ENCODE measurements around the gene EHD4.

Gene EHD4

DNA sequence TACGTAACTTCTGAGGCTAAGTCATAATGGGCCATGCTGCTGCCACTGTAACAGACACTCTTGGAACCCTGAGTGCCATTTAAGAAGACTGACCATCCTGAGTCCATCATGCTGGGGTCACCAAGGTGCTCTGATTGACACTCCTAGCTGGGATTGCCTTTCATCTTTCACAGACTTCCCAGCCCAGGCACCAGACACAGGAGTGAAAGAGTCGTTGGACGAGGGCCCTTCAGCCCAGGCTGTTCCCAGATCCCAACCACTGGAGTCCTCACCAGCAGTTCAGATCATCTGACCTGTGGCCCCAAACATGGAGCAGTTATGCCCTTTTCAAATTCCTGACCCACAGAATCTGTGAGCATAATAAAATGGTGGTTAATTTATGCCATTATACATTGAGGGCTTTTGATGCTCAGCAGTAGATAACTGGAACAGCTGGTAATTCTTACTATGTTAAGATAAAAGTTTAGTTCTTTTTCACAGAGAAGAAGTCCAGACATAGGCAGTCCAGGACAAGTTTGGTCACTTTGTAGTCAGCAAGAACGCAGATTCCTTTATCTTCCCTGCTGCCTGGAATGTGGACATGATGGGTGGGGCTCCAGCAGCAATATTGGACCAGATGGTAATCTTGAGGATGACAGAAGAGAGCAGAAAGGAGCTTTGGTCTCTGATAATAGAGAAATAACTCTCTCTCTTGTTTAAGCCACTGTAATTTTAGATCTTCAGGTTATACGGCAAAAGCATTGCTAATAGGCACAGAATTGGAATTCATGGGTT lies 7.3 kb upstream of the EHD4 start:
- DNase-seq = no peak

DNA sequence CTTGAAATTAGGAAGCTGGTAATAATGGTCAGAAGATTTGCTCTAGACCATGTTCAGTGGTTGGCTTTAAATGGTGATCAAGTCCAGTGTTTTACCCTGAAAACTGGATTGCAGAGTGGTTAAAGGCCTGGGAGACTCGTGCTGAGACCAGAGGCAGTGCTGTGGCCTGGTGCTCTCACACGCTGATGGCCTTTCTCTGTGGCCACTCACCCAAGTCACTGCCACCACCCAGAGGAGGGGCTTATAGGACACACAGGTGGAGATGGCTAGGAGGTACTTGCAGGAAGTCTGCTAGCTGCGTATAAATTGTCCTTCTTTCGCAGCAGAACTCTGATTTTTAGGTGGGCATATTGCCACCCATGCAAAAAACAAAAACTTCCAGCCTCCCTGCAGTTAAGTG lies 6.2 kb upstream of the EHD4 start:
- no peak for DNase-seq

DNA sequence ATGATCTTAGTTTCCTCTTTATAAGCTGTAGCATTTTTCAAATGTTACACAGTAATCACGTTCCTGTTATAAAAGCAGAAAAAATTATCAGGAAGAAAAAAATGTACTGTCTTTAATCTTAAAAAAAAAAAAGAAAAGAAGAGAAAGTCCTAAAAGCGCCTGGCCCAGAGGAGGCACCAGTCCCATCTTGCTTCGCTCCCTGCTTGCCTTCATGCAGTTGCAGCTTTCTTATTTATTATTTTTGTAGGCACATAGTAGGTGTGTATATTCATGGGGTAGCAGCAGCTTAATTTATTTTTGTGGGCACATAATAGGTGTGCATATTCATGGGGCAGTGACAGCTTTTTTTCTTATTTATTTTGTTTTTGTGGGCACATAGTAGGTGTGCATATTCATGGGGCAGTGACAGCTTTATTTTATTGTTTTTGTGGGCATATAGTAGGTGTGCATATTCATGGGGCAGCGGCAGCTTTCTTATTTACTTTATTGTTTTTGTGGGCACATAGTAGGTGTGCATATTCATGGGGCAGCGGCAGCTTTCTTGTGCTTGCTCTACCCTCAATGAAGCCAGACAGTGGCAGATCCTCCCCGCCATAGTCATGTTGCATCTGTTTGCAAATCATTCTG lies 5.5 kb upstream of the EHD4 start:
- no peak for DNase-seq

DNA sequence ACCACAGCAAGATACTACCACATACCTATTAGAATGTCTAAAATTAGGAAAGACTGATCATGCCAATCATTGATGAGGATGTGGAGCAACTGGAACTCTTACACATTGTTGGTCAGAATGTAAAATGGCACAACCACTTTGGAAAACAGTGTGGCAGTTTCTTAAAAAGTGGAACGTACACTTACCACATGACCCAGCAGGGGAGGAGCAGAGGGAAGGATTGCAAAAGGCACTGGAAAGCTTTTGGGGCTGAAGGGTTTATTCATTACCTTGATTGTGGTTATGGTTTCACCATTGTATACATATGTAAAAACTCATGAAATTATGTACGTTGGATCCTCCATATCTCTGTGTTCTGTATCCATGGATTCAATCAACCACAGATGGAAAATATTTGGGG lies 3.3 kb upstream of the EHD4 start:
- no peak for DNase-seq

DNA sequence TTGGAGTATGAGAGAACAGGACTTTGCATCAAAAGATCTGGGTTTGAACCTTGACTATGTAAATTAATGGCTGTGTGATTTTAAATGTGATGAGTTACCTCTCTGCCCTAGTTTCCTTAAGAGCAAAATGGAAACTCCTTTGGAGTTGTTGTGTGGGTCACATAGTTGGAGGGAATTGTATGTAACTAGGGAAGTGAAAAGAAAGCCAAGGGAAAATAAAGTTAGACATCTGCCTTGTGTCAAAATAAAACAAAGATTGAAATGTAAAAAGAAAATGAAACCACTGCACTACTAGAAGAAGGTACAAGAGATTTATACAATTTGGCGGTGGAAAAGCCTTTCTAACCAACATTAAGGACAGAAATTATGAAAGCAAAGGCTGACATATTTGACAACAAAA lies 1.7 kb upstream of the EHD4 start:
- no peak for DNase-seq

DNA sequence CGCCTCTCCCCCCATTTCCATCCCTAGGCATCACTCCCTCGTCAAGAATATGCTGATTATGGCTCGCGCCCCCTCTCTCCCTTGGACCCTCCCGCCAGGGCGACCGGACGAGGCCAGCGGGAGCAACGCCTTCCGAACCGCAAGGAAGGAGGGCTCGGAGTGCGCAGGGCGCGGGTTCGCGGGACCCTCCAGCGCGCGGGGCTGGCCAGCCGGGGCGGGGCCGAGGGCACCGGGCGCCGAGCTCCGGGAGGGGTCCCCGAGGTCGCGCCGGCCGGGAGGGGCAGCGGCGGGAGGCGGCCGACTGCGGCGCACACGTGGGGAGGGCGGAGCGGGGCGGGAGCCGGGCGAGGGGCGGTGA lies 483 bp downstream of the EHD4 start:
- DNase-seq = no peak

DNA sequence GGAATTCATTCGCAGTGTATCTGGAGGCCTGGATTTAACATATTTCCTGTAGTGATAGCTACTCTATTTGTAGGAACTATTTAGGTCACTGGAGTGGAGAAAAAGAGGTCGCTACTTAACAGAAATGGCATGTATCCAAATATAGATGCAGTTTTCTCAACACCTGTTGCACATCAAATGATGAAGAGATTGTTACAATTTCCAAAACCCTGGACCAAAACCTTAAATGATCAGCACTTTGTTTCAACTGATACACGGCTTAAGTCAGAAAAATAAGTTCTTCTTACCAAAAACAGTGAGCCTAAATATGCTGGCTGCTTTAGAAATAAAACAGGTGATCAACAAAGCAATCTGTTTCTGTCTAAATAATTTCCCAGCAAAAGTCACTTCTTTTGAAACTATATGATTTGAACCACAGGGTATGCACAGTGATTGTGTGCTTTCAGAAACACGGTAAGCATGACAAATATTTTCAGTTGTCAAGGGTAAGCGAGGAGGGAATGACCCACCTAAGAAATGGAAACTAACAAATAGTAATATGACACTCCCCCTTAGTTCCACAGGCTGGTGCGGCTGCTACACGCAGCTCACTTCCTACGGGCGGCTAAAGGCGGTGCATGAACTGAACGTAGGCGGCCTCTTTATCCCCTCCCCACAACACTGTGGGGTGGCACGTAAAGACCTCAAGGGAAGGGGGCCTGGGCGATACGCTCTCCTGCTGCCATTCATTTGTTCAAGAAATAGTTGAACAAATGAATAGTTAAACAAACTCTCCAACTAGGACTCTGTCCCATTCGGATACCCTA lies 1.1 kb downstream of the EHD4 start:
- DNase-seq = peak; percentile 88

DNA sequence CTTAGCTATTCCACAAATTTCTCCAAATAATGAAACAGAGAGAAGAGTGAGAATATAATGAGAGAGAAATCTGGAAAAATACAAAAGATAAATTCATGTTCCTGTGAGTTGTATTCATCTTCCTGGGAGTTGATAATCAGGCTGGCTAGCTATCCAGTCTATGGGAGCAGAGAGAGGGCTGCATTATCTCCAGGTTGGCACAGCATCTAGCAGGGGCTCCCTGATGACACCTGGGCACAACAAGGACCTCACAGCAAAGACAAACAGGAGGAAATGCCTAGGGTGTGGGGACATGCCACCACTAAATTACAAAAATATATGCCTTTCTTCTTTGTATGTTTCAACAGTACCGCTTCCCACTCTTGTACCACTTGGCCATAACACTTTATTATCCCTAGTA lies 1.9 kb downstream of the EHD4 start:
- DNase-seq = no peak

DNA sequence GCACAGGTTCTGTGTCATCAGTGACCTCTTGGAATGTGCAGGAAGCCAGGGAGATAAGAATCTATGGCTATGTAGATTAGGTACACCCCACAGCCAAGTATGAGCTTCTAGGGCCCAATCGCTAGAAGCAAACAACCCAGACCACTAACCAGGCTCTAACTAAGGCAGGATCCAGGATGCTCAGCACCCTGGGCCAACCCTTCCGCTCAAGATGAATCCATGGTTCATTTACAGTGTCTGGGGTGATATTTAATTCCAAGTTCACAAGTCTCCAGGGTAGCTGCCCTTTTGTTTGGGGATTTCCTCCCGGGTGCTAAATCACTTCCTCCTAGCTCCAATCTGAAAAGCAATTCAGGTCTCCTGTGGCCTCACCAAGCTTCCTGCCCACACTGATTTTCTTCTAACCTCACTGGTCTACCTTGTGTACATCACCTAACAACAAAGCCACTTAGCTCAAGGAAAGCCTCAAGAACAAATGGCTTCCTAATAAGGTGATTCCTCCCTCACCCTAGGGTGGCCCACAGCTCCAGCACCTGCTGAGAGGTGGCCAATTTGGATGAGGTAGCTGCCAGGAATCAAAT lies 2.4 kb downstream of the EHD4 start:
- peak; percentile 69 for DNase-seq

DNA sequence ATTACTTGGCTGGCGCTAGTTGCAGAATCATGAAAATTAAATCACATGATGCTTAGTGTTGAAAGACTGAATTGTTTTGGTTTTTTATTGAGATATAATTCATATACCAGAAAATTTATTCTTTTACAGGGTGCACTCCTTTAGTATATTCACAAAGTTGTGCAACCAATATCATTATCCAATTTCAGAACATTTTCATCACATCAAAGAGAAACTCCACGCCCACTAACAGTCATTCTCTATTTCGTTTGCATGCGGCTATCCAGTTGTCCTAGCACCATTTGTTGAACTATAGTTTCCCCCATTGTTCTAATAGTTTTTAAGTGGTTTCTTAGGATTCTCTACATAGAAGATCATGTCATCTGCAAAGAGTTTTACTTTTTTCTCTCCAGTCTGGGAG lies 3.7 kb downstream of the EHD4 start:
- no peak for DNase-seq

DNA sequence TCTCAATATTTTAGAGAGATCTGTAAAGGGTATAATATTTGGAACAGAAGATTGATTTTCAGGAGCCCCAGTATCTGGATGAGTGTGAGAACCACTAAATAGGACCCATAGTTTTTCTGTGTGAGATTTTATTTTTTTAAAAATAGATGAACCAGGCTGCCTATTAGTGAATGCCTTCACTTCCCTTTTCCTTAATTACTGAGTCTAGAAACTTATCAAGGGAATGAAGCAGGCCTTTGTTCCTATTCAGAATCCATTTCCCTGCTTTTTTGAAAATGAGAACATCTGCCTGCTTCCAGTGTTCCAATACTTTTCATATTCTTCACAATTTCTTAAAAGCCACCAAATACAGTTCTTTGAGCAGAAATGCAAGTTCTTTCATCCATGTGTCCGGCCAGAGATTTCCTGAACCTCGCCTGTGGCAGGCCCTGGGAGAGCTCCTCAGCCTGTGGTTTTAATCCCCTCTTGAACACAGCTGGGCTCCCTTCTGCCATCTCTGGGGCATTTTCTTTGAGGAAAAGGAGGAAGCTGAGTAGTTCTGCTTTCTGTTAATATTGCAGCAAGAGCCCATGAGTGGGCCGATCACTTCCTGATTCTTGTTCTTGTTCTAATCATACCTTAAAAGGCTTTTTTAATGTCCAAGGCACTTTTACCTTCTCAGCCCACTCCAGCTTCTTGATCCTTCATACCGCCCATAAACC lies 4.7 kb downstream of the EHD4 start:
- DNase-seq = no peak

DNA sequence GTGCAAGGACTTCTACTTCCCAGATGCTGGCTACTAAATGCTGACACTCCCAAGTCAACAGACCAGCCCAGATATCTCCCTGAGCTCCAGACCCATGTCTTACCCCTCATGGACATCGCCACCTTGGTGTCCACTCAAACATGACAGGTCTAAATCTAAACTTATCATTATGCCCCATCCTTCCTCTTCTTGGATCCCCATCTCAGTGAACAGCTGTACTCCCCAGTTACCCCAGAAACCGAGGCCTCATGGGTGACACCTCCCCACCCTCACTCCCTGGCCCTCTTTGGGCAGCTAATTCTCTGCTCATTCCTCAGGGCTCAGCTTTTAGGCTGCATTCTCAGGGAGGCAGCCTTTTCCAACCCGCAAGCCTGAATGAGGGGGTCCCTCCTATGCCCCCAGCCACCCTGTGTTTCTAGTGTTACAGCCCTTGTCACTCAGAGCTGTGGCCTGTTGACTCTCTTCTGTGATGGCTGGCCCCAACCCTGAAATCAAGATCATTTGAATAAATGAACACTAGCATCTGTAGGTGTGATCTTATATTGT lies 5.4 kb downstream of the EHD4 start:
- DNase-seq = no peak

DNA sequence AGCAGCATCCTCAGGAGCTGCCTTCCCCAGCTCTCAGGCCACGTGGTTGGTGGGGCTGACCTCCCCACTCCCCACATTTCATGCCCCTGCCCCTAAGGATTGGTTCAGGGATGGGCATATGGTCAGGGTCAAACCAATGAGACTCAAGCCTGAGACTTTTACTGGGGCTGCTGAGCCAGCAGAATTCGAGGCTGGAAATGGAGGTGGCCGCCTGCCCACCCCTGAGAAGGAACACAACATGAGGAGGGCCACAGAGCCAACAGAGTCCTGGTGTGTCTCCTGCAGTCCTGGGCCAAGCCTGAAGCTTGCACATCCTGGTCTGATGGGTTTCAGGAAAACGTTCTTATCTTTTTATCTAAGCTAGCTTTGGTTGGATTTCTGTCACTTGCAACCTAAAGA lies 5.9 kb downstream of the EHD4 start:
- DNase-seq = no peak

DNA sequence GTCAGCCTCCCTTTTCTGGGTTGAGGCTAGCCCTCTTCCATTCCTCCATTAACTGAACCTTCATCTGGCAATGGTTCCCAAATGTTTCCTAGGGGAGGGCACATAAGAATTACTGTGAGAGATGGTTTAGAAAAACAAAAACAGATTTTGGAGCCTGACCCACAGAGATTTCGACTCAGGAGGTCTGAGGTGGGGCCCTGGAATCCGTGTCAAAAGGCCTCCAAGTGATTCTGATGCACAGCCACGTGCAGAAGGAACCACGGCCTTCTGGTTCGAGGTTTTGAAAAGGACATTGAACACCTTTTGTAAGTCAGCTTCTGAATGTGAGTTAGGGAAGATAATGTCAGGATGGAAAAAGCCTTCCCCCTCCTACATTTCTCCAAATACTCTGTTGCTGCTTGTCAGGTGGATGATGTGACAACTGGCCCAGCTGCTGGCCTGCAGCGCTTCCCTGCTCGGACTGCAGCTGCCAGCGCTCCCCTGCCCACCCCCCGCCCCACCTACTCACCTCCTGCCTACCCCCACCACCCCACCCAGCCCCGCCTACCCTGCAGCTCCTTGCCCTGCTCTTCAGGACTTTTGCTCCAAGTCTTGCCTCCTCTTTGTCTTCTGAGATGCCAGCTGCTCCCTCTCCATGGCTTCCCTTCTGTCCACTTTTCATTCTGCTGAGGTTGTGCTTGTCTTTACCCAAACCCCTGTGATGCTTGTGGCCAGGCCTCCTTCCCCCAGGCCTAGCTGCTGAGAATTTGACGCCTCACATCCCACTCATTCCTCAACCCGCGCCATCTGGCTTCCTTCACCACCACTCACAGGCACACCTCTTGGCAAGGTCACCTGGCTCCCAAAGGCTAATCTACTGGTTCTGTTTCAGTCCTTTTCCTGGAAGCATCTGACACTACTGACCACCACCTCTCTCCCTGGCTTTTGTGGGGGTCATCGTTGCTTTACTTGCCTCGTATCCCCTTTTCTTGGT lies 6.6 kb downstream of the EHD4 start:
- DNase-seq = peak; percentile 49

DNA sequence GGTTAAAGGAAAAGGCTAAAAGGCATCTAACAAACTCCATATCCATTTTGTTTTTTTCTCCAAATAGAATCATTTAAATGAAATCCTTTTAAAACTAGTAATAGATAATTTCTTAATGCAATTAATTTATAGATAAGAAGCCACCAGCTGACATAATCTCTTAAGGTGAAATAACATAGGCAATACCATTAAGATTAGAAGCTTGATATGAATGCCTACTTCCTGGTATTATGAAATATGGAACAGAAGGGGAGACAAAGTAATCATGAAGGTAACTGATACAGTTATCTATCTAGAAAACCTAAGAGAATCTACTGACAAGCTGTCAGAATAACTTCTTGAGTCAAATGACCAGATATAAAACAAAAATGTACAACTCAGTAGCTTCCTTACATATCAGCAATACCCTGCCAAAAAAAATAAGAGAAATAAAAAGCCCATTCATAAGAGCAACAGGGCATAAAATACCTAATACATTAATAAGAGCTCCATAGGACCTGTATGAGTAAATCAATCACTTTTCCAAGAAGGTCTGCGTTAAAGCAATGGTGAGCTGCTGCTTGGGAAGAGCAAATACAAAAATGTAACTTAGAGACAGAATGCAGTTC lies 10.7 kb downstream of the EHD4 start:
- DNase-seq = no peak

DNA sequence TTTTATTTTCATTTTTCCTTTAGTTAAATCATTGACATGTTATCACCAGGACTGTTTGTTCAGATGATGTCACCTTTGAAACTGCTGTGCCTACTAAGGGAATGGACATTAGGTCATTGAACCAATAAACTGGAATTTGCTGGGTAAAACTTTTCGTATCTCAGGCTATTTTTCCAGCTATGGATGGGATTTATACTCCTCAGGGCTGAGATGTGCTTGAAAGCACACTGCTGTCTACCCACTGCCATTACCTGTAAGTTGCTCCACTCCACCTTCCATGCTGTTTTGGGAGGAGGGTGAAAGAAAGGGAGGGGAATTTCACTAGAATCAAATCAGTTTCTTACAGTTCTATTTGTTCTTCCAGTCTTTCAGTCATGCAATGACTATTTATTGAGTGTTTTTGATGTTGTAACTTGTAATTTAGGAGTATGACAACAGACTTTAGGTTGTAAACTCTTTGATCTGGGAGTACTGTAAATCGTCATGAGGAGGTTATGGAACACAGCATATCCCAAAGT lies 11.3 kb downstream of the EHD4 start:
- DNase-seq = no peak

DNA sequence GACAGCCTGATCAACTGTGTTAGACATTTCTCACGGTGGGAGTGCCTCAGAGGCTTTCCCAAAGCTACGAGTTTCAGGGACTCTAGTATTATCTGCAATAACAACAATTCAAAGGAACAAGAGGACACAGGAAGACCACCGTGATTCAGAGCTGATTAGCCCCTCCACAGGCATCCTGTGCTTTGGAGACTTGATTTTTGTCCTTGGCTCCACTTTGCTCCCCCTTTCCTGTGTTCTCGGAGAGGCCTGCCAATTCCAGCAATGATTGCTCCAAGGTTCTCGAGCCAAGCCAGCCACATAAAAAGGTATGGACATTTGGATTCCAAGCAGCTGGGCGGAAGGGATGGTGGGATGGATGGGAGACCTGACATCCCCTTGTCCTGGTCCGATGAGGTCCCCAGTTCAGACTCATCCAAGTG lies 14.3 kb downstream of the EHD4 start:
- no peak for DNase-seq

DNA sequence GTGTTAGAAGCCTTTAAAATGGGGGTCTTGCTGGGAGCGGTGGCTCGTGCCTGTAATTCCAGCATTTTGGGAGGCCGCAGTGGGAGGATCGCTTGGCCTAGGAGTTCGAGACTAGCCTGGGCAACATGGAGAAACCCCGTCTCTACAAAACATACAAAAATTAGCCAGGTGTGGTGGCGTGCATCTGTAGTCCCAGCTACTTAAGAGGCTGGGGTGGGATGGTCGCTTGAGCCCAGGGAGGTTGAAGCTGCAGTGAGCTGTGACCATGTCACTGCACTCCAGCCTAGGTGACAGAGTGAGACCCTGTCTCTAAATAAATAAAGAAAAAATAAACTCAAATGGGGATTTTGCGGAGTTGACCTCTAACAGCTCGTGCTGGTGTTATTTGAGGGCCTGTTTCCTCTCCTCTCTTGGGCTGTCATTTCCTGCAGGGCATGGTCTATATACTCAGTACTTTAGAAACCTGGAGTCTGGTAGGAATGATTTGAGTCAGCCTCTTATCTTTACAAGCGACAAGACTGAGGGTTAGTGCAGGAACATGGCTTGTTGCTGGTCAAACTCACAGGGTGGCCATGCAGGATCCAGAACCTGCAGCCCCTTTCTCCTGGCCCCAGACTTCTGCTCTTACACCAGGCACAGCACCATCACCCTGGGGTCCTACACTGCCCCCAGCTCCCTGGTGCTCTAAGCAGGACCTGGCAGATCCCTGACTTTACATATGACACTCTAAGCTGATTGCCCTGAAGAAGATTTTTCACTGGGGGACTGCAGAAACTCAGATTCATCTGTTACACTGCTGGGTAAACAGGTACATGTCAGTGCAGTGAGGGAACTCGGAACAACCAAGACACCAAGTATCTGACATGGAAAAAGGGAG lies 15.1 kb downstream of the EHD4 start:
- peak; percentile 80 for DNase-seq

DNA sequence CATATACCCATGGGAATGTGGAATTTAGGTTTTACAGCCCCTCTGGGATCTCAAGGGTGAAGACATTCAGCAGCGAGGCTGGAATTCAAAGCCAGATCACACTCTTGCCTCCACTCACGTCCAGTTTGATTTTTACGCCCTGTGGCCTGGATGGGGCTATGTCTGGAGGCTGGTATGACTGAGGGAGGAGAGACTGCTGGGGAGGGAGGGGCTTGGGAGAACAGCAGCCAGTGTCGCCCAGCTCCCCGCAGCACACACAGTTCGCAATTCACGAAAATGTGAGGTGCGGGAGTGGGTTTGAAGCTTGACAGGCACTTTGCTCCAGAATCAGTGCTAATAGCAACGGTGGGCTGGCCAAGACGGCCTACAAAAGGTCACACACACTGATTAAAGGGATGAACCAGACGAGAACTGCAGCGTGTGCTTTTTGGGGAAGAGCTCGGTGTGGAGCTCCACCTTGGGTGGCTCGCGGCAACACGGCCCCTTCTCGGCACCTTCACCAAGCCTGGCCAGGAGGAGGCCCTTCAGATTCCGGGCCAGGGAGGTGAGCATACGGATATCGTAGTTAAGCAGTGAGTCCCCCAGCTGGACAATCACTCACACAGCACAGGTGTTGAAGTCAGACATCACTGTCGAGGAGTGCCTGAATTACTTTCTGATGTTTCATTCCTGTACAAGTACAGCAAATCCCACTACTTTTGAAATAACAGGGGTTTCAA lies 16.4 kb downstream of the EHD4 start:
- no peak for DNase-seq
